Measurements from ENCODE around the gene UNC5B.
A peak's percentile ranks its signal among the peaks of the same experiment; 100 is the strongest.

Gene UNC5B

DNA sequence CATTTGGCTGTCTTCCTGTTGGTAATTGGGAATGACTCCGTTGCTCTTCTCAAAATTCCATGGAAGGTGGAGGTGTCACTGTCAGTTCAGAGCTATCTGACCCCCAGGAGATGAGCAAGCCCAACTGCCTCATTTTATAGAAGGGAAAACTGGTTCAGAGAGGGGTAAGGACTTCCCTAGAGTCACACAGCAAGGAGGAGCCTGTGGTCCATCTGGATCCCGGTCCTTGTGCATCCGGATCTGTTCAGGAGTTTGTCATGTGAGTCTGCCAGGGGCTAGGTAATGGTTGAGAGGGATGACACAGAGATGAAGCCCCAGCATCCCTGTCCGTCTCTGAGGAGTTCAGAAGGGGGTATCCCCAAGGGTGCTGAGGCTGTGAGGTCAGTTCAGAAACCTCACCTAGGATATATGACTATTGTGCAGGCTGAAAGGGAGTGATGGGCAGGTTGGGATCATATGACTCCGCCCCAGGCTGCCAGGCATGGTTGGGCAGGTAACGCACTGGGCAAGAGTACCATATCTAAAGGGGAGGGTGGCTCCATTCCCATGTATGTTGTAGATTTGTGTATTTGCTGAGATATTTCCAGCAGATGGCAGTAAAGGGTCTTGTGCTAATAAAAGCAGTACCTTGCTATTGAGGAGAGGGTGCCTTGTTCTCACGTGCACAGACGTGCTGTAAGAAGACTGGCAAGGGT, 90.7 kb downstream of the UNC5B start:
- no peak for DNase-seq

GRCh38 chr10:71303569-71303907, 91.2 kb downstream of the UNC5B start:
- DNase-seq = no peak

GRCh38 chr10:71304914-71305313, 92.5 kb downstream of the UNC5B start:
- no peak for DNase-seq

- no peak for DNase-seq
Measured at GRCh38 chr10:71306979-71307378, 94.6 kb downstream of the UNC5B start.

DNA sequence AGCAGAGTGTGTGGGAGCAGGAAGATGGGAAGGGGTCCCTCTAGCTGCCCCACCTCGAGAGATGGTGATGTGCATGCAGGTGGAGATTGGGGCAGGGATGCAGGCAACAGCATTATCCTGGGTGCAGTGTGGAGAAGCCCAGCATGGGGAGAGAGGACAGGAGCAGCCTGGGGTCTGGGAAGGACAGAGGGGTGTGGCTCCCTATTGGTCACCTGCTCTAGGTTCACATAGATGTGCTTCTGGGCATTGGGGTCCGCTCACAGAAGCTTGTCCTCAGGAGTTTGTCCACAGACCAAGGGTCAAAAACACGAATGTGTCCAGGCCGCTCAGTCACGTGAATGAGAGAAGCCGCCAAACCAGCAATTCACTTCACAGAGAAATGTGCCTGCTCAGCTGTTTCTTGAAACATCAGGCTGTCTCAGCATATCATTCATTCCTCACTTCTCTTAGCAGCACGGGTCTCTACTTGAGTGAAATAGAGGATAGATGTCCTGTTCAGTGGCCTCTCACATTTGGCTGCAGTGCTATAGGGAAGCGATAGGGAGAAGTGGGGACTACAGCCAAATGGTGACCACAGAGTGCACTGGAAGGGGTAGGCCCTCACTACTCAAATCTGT, 95.2 kb downstream of the UNC5B start:
- no peak for DNase-seq

- DNase-seq = no peak
Measured at GRCh38 chr10:71308244-71308643, 95.9 kb downstream of the UNC5B start.

- no peak for DNase-seq
Measured at GRCh38 chr10:71308985-71309384, 96.6 kb downstream of the UNC5B start.

- DNase-seq = no peak
Measured at GRCh38 chr10:71309919-71310318, 97.5 kb downstream of the UNC5B start.

DNA sequence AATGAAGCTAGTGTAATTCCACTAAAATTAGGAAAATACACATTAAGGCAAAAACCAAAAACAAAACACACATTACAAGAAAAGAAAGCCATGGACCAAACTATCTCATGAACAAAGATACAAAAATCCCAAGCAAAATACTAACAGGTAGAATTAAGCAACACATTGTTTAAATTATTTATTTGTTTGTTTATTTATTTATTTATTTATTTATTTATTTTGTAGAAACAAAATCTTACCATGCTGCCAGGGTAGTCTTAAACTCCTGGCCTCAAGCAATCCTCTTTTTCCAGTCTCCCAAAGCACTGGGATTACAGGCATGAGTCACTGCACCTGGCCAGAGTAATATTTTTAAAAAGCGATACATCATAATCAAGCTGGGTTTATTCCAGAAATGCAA, 99.8 kb downstream of the UNC5B start:
- no peak for DNase-seq

- DNase-seq = no peak
Measured at GRCh38 chr10:71312811-71313789, 100.7 kb downstream of the UNC5B start.

DNA sequence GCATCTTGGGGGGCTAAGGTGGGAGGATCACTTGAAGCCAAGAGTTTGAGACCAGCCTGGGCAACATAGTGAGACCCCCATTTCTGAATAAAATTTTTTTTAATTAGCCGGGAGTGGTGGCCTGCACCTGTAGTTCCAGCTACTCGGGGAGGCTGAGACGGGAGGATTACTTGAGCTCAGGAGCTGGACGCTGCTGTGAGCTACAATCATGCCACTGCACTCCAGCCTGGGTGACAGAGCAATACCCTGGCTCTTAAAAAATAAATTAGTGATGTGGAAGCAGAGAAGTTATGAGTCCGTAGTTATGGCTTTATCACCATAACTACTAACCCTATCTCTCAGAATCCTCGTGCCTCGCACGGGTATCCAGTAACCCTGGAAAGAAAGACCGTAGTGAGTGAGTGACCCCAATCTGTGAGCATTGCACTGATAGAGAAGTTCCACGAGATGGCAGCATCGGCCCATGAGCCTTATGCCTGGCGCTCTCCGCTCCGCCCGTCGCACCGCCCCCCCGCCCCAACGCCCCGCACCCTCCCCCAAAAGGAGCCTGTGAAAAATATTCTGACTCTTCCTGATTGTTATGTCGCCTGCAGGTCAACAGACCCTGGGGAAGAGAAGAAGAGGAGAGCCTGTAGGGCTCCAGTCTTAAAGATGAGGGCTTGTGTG, 101.8 kb downstream of the UNC5B start:
- peak; percentile 16 to 41 (median 33) for DNase-seq

DNA sequence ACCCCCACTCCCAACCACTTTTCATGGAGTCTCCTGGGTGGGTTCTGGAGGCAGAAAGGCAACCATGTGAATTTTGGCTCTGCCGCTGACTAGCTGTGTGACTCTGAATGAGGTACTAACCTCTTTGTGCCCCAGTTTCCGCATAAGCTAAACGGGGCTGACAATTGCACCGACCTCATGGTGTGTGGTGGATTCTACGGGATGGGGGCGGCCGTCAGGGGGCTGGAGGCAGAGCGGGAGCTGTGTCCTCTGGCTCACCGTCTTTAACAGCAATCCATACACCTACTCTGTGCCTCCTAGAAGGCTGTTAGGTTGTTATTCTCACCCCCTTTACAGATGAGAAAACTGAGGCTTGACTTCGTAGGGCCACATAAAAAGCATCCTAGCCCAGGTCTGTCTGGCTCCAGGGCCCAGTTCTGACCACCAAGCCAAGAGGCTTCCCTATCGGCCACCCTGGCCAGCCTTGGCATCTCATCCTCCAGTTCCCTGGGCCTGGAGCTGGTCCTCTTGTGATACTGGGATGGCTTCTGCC, 102.4 kb downstream of the UNC5B start:
- DNase-seq = no peak

GRCh38 chr10:71316056-71316785, 103.9 kb downstream of the UNC5B start:
- DNase-seq = no peak

- DNase-seq = no peak
Measured at GRCh38 chr10:71316786-71317160, 104.4 kb downstream of the UNC5B start.

- no peak for DNase-seq
Measured at GRCh38 chr10:71317739-71318138, 105.4 kb downstream of the UNC5B start.

DNA sequence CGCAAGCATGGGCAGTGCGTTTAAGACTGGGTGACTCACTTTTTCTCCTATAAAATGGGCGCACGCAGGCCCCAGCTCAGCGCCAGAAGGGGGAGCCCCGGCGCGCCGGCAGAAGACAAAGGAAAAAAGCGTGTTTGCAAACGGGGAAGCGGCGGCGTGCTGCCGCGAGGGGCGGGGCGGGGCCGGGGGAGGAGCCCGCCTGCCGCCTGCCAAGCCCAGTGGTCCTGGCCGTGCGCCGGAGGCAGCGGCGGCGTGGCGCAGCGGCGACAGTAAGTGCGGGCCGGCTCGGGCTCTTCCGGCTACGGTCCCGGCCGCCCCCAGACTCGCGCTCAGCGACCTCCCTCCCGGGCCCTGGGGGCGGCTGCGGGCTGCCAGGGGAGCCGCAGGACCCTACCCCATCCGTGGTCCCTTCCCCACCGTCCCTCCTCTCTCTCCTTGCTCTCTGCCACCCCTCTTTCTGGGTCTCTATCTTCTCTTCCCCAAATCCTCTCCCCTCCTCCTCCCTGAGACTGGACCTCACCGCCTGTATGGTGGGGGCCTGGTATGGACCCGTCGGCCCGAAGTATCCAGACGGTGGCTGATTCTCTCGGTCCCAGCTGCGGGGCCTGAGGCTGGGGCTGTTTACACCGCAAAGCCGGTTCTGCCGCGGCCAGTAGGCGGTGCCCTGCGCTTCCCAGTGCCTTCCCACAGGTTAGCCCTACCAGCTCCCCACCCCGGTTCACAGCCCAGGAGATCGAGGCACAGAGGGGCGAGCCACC, 106.9 kb downstream of the UNC5B start, which contains the start of gene SLC29A3:
TSS of gene SLC29A3 (plus strand) at position 218 of the 758 bp plus-strand sequence. CDS start at position 269, 51 bp downstream.
- peak; percentile 66 to 75 (median 70) for DNase-seq

GRCh38 chr10:71319800-71320392, 107.5 kb downstream of the UNC5B start:
- no peak for DNase-seq

DNA sequence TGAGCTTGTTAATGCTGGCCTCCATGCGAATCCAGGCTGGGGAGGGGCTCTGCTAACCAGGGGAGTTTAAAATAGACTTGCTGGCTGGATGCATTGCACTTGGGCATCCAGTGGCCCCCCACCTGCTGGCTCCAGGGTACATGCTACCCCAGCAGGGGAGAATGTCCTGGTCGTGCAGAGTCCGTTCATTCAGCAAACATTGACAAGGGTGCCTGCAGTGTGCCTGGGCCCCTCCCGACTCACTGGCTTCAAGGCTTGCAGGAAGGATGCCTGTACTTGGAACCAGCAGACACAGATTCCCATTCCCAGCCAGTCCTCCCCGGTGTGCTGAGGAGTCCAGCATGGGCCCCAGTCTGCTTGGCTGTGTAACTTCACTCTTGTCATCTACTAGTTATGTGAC, 108.2 kb downstream of the UNC5B start:
- DNase-seq = no peak

DNA sequence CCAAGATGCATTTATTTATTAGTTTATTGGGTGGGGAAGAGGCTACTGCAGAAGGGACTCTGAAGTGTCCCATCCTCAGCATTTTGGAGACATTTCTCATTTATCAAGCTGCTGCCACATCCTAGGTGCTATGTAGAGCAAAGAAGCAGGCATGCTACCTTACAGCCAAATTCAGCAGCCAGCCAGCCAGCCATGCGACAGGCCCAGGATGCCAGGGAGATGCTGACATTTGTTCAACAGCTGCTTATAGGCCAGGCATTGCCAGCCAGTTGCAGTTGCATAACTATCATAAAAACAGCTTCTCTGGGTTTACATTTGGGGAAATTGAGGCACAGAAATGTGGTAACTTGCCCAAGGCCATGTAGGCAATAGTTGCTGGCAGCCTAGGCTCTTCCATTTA, 109.0 kb downstream of the UNC5B start:
- no peak for DNase-seq

- no peak for DNase-seq
Measured at GRCh38 chr10:71323407-71323806, 111.0 kb downstream of the UNC5B start.

- DNase-seq = no peak
Measured at GRCh38 chr10:71324743-71325142, 112.4 kb downstream of the UNC5B start.

All from activated CD4-positive, CD25-positive, alpha-beta regulatory T cell (primary cell).